Neural cell (in vitro differentiated cells): Measurements from ENCODE around the gene TSPAN9. TPM values are rescaled to one million over a fixed set of nuclear protein-coding genes. Genes with fewer than 3 reads are reported as not detected.

Experiments
- H2AFZ ChIP-seq: fragments of 200-600, 300-800 bp; sonication (generic), shearing (Covaris generic); 2 replicates; pipeline ENCODE4 v1.6.0; 2014; ENCODE audit warnings: low read depth, mild to moderate bottlenecking, antibody characterized with exemption, low read length, moderate library complexity
- H3F3A ChIP-seq: fragments of 200-600 bp; shearing (Covaris generic); 2 replicates; pipeline ENCODE4 v1.6.1; 2016; ENCODE audit warnings: mild to moderate bottlenecking, moderate library complexity, mixed read lengths, antibody characterized with exemption, low read length; ENCODE audit not compliant: insufficient read depth, poor library complexity, severe bottlenecking
- H3K27ac ChIP-seq: fragments of 200-600, 300-800 bp; sonication (generic), shearing (Covaris generic); 2 replicates; pipeline ENCODE4 v1.5.1; 2014; ENCODE audit warnings: mild to moderate bottlenecking, low read length, moderate library complexity
- H3K27me3 ChIP-seq: fragments of 300-800, 200-600 bp; sonication (generic), shearing (Covaris generic); 2 replicates; pipeline ENCODE4 v1.6.0; 2014; ENCODE audit warnings: mild to moderate bottlenecking, low read depth, low read length, moderate library complexity; ENCODE audit not compliant: insufficient read depth
- H3K36me3 ChIP-seq: fragments of 300-800, 200-600 bp; sonication (generic), shearing (Covaris generic); 2 replicates; pipeline ENCODE4 v1.5.1; 2014; ENCODE audit warnings: mild to moderate bottlenecking, antibody characterized with exemption, low read length, moderate library complexity; ENCODE audit not compliant: insufficient read depth
- H3K4me2 ChIP-seq: fragments of 300-800, 200-600 bp; sonication (generic), shearing (Covaris generic); 2 replicates; pipeline ENCODE4 v1.6.0; 2014; ENCODE audit warnings: mild to moderate bottlenecking, low read length
- H3K4me3 ChIP-seq: fragments of 300-800, 200-600 bp; sonication (generic), shearing (Covaris generic); 2 replicates; pipeline ENCODE4 v1.5.1; 2014; ENCODE audit warnings: mild to moderate bottlenecking, low read length, moderate library complexity
- H3K79me2 ChIP-seq: fragments of 200-600 bp; shearing (Covaris generic); replicated peaks from 2 replicates; pipeline ENCODE4 v1.6.0; 2014; ENCODE audit warnings: mild to moderate bottlenecking, low read length, moderate library complexity; ENCODE audit not compliant: insufficient read depth
- H3K9ac ChIP-seq: fragments of 300-800, 200-600 bp; sonication (generic), shearing (Covaris generic); 2 replicates; pipeline ENCODE4 v1.6.1; 2016; ENCODE audit warnings: mild to moderate bottlenecking, low read length, mixed read lengths
- H3K9me2 ChIP-seq: fragments of 200-600 bp; shearing (Covaris generic); 2 replicates; pipeline ENCODE4 v1.6.1; 2016; ENCODE audit warnings: mild to moderate bottlenecking, low read length, mixed read lengths; ENCODE audit not compliant: insufficient read depth
- H3K9me3 ChIP-seq: fragments of 200-600, 300-800 bp; sonication (generic), shearing (Covaris generic); 2 replicates; pipeline ENCODE4 v1.6.1; 2016; ENCODE audit warnings: mild to moderate bottlenecking, mixed run types, low read length, moderate library complexity, mixed read lengths
- H4K20me1 ChIP-seq: fragments of 200-600 bp; shearing (Covaris generic); 2 replicates; pipeline ENCODE4 v1.6.1; 2016; ENCODE audit warnings: mild to moderate bottlenecking, mixed run types; ENCODE audit not compliant: insufficient read depth
- EP300 ChIP-seq: fragments of 450-650 bp; conservative IDR thresholded peaks from 2 replicates; pipeline ENCODE4 v1.6.1; 2014; ENCODE audit warnings: antibody characterized with exemption, mild to moderate bottlenecking, moderate library complexity; ENCODE audit not compliant: poor library complexity, severe bottlenecking
- EZH2 ChIP-seq: fragments of 200-600, 300-800 bp; shearing (Covaris generic), sonication (generic); IDR thresholded peaks from 2 replicates; pipeline ENCODE4 v1.6.1; 2014; ENCODE audit warnings: antibody characterized with exemption, low read length, borderline replicate concordance, mild to moderate bottlenecking; ENCODE audit not compliant: insufficient read depth, poor library complexity, severe bottlenecking
- MXI1 ChIP-seq: fragments of 450-650 bp; conservative IDR thresholded peaks from 2 replicates; pipeline ENCODE4 v1.6.1; 2014; ENCODE audit warnings: antibody characterized with exemption, mild to moderate bottlenecking; ENCODE audit not compliant: poor library complexity, severe bottlenecking
- POLR2AphosphoS5 ChIP-seq: IDR thresholded peaks from 2 replicates; pipeline ENCODE4 v1.6.1; 2012
- RAD21 ChIP-seq: fragments of 450-650 bp; conservative IDR thresholded peaks from 2 replicates; pipeline ENCODE4 v1.6.1; 2014; ENCODE audit warnings: antibody characterized with exemption, mild to moderate bottlenecking, moderate library complexity
- SMC3 ChIP-seq: fragments of 450-650 bp; conservative IDR thresholded peaks from 2 replicates; pipeline ENCODE4 v1.6.1; 2014; ENCODE audit warnings: antibody characterized with exemption, mild to moderate bottlenecking, moderate library complexity; ENCODE audit not compliant: poor library complexity
- TAF1 ChIP-seq: IDR thresholded peaks from 2 replicates; pipeline ENCODE4 v1.6.1; 2012; ENCODE audit warnings: low read depth
- polyA plus RNA-seq: library from polyadenylated mRNA; depleted of rRNA; stranded (reverse); fragments of >200 nt; gene quantifications from 2 replicates; pipeline ENCODE4 v1.2.3, GENCODE V29; 2014
- TF ChIP-seq, protein P1 (sequence below): IDR thresholded peaks from 2 replicates; pipeline ENCODE4 v1.6.1; 2012; ENCODE audit warnings: borderline replicate concordance
- TF ChIP-seq, protein P2 (sequence below): fragments of 450-650 bp; IDR thresholded peaks from 2 replicates; pipeline ENCODE4 v1.5.1; 2014; ENCODE audit warnings: antibody characterized with exemption, mild to moderate bottlenecking, moderate library complexity; ENCODE audit not compliant: poor library complexity, severe bottlenecking

The TSPAN9 gene
- polyA plus RNA-seq, 1 donor from 2014 or later: 11.9 TPM

DNA sequence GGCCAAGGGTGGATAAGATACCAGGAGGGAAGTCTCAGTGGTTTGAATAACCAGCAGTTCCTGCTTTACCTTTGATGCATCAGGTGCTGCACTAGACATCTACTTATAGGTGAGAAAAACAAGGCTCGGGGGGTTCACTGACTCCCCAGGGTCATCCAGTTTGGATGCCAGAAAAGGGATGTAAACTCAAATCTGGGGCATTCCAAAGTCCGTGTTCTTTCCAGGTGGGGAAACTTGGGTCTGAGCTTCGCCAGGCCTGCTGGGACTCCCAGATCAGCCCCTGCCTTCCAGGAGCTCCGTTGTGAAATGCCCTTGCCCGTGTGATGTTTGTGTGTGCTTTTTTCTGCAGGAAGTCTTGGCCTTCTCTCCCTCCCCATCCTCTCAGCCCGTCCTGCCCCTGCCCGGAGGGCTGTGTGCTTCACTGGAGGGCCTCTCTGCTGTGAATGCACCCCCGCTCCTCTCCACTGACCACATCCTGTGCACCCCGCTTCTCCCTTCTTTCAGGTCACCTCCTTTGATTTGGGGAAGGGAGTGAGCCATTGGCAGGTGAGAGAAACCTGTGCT lies 42.1 kb downstream of the TSPAN9 start:
- H3K9me3 ChIP-seq: peaks cover 4% of the 10 kb centered on the region
- H3K9ac ChIP-seq: no peak overlapping the region
- H3K27me3 ChIP-seq: no peaks in the 10 kb centered on the region
- no peak for TF ChIP-seq MXI1
- TF ChIP-seq EZH2: no peak
- no peak for TF ChIP-seq EP300
- TF ChIP-seq RAD21: no peak
- TF ChIP-seq POLR2AphosphoS5: no peak
- TF ChIP-seq TAF1: no peak
- TF ChIP-seq SMC3: no peak
- TF ChIP-seq, protein P1, sequence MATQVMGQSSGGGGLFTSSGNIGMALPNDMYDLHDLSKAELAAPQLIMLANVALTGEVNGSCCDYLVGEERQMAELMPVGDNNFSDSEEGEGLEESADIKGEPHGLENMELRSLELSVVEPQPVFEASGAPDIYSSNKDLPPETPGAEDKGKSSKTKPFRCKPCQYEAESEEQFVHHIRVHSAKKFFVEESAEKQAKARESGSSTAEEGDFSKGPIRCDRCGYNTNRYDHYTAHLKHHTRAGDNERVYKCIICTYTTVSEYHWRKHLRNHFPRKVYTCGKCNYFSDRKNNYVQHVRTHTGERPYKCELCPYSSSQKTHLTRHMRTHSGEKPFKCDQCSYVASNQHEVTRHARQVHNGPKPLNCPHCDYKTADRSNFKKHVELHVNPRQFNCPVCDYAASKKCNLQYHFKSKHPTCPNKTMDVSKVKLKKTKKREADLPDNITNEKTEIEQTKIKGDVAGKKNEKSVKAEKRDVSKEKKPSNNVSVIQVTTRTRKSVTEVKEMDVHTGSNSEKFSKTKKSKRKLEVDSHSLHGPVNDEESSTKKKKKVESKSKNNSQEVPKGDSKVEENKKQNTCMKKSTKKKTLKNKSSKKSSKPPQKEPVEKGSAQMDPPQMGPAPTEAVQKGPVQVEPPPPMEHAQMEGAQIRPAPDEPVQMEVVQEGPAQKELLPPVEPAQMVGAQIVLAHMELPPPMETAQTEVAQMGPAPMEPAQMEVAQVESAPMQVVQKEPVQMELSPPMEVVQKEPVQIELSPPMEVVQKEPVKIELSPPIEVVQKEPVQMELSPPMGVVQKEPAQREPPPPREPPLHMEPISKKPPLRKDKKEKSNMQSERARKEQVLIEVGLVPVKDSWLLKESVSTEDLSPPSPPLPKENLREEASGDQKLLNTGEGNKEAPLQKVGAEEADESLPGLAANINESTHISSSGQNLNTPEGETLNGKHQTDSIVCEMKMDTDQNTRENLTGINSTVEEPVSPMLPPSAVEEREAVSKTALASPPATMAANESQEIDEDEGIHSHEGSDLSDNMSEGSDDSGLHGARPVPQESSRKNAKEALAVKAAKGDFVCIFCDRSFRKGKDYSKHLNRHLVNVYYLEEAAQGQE: no peak
- TF ChIP-seq, protein P2, sequence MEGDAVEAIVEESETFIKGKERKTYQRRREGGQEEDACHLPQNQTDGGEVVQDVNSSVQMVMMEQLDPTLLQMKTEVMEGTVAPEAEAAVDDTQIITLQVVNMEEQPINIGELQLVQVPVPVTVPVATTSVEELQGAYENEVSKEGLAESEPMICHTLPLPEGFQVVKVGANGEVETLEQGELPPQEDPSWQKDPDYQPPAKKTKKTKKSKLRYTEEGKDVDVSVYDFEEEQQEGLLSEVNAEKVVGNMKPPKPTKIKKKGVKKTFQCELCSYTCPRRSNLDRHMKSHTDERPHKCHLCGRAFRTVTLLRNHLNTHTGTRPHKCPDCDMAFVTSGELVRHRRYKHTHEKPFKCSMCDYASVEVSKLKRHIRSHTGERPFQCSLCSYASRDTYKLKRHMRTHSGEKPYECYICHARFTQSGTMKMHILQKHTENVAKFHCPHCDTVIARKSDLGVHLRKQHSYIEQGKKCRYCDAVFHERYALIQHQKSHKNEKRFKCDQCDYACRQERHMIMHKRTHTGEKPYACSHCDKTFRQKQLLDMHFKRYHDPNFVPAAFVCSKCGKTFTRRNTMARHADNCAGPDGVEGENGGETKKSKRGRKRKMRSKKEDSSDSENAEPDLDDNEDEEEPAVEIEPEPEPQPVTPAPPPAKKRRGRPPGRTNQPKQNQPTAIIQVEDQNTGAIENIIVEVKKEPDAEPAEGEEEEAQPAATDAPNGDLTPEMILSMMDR: no peak
- no peaks in the 10 kb centered on the region for H3K36me3 ChIP-seq
- no peak overlapping the region for H3K4me3 ChIP-seq
- H3K79me2 ChIP-seq: no peaks in the 10 kb centered on the region
- H3K27ac ChIP-seq: no peak overlapping the region
- H3K4me2 ChIP-seq: no peak overlapping the region
- no peaks in the 10 kb centered on the region for H3F3A ChIP-seq
- no peaks in the 10 kb centered on the region for H3K9me2 ChIP-seq
- H2AFZ ChIP-seq: no peak overlapping the region
- H4K20me1 ChIP-seq: no peaks in the 10 kb centered on the region

DNA sequence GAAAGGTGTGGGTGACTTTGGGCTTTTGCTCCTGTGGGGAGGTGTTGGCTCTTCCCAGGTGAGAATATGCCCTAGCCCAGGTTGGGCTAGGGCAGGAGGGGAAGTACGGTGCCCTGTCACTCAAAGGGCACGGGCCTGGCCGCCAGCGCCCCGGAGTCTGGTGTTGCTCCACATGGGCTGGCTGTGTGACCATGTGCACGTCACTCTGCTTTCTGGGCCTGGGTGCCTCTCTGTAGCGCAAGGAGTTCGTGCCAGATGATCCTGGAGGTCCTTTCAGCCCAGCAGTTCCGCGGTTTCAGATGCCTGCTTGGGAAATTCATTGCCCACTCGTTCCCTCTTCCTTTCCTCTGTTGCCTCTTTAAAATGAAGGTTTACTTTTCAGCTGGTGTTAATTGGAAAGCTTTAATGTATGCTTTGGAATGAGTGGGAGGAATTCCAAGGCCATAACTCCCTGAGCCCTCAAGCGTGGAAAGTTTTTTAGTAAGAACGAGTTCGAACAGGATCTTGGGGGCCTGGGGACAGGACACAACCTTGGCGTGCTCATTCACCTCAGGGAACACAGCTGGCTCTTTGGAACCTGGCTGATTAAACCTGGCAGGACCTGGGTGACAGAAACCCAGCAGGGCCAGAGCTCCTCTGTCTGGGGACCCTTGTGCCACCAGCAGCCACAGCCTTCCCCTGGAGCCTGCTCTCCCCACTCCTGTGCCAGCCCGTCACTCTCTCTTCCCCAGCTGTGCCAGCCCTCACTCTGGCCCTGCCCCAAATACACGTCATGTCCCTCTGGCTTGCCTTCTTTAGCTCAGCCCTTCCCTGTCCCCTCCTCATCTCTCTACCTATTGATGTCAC lies 42.8 kb downstream of the TSPAN9 start:
- Histone ChIP-seq H3K9ac (no peak overlapping the region), H3K4me2 (no peak overlapping the region), H3K9me2 (no peaks in the 10 kb centered on the region), H3K4me3 (no peak overlapping the region), H4K20me1 (no peaks in the 10 kb centered on the region), H3K27me3 (no peaks in the 10 kb centered on the region), H3K27ac (no peak overlapping the region), H3K9me3 (peaks cover 4% of the 10 kb centered on the region), H2AFZ (no peak overlapping the region), H3F3A (no peaks in the 10 kb centered on the region), H3K79me2 (no peaks in the 10 kb centered on the region), H3K36me3 (no peaks in the 10 kb centered on the region)
- TF ChIP-seq, protein P1: no peak
- TF ChIP-seq MXI1: no peak
- TF ChIP-seq, protein P2: no peak
